ENCODE data around the gene PADI6. TPM values are rescaled to one million over a fixed set of nuclear protein-coding genes. Genes with fewer than 3 reads are reported as not detected.

The PADI6 gene
- total RNA-seq, 1 experiment from 2014 or later: not detected

GRCh38 chr1:17359808-17360207, 12.2 kb upstream of the PADI6 start:
- peaks cover 4% of the 10 kb centered on the region for H3K36me3 Mint-ChIP-seq (ENCODE audit: insufficient read depth, unreplicated experiment)
- H3K27ac Mint-ChIP-seq (ENCODE audit: low read depth, unreplicated experiment): no peak overlapping the region
- no peak overlapping the region for H3K4me3 Mint-ChIP-seq (ENCODE audit: unreplicated experiment)
- no peak for TF ChIP-seq CTCF (IDR thresholded peaks at IDR 0.05; ENCODE audit: unreplicated experiment)
- H3K9me3 Mint-ChIP-seq (ENCODE audit: unreplicated experiment): no peaks in the 10 kb centered on the region
- no TSS peak for BruUV-seq (replicated peaks)
- ChIA-PET CTCF (no interaction called here), POLR2A (interaction anchor here (1.0 kb wide), 1 partner anchor 17 kb away, joined by 3 read pairs; no protein-coding TSS in a partner anchor)
- H3K27me3 Mint-ChIP-seq (ENCODE audit: insufficient read depth, unreplicated experiment): no peaks in the 10 kb centered on the region
- H3K4me1 Mint-ChIP-seq (ENCODE audit: insufficient read depth, unreplicated experiment): no peaks in the 10 kb centered on the region
- intact Hi-C loops (cut with micrococcal nuclease): no loop called here
- no peak for DNase-seq (ENCODE audit: unreplicated experiment)

- ChIA-PET CTCF (no interaction called here), POLR2A (interaction anchor here (1.0 kb wide), 1 partner anchor 17 kb away, joined by 3 read pairs; no protein-coding TSS in a partner anchor)
- intact Hi-C loops (cut with micrococcal nuclease): no loop called here
- no peak for DNase-seq (ENCODE audit: unreplicated experiment)
- TF ChIP-seq CTCF (IDR thresholded peaks at IDR 0.05; ENCODE audit: unreplicated experiment): no peak
- H3K4me1 Mint-ChIP-seq (ENCODE audit: insufficient read depth, unreplicated experiment): no peaks in the 10 kb centered on the region
- H3K9me3 Mint-ChIP-seq (ENCODE audit: unreplicated experiment): no peaks in the 10 kb centered on the region
- H3K27ac Mint-ChIP-seq (ENCODE audit: low read depth, unreplicated experiment): no peak overlapping the region
- peaks cover 4% of the 10 kb centered on the region for H3K36me3 Mint-ChIP-seq (ENCODE audit: insufficient read depth, unreplicated experiment)
- no peak overlapping the region for H3K4me3 Mint-ChIP-seq (ENCODE audit: unreplicated experiment)
- H3K27me3 Mint-ChIP-seq (ENCODE audit: insufficient read depth, unreplicated experiment): no peaks in the 10 kb centered on the region
- BruUV-seq (replicated peaks): no TSS peak
Measured at GRCh38 chr1:17360272-17360956, 11.6 kb upstream of the PADI6 start.

- no TSS peak for BruUV-seq (replicated peaks)
- intact Hi-C loops (cut with micrococcal nuclease): no loop called here
- no peaks in the 10 kb centered on the region for H3K4me1 Mint-ChIP-seq (ENCODE audit: insufficient read depth, unreplicated experiment)
- H3K9me3 Mint-ChIP-seq (ENCODE audit: unreplicated experiment): no peaks in the 10 kb centered on the region
- no peak overlapping the region for H3K4me3 Mint-ChIP-seq (ENCODE audit: unreplicated experiment)
- no peak for TF ChIP-seq CTCF (IDR thresholded peaks at IDR 0.05; ENCODE audit: unreplicated experiment)
- no peak overlapping the region for H3K27ac Mint-ChIP-seq (ENCODE audit: low read depth, unreplicated experiment)
- ChIA-PET POLR2A (no interaction called here), CTCF (interaction anchor here (1.2 to 1.3 kb wide), 2 partner anchors 12 to 25 kb away, joined by 3 read pairs; no protein-coding TSS in a partner anchor)
- DNase-seq (ENCODE audit: unreplicated experiment): no peak
- H3K36me3 Mint-ChIP-seq (ENCODE audit: insufficient read depth, unreplicated experiment): no peaks in the 10 kb centered on the region
- no peaks in the 10 kb centered on the region for H3K27me3 Mint-ChIP-seq (ENCODE audit: insufficient read depth, unreplicated experiment)
Measured at GRCh38 chr1:17361687-17362086, 10.3 kb upstream of the PADI6 start.

- no peak overlapping the region for H3K27ac Mint-ChIP-seq (ENCODE audit: low read depth, unreplicated experiment)
- H3K36me3 Mint-ChIP-seq (ENCODE audit: insufficient read depth, unreplicated experiment): no peaks in the 10 kb centered on the region
- no peaks in the 10 kb centered on the region for H3K27me3 Mint-ChIP-seq (ENCODE audit: insufficient read depth, unreplicated experiment)
- POLR2A ChIA-PET: no interaction called here
- H3K4me1 Mint-ChIP-seq (ENCODE audit: insufficient read depth, unreplicated experiment): no peaks in the 10 kb centered on the region
- CTCF ChIA-PET: no interaction called here
- no peak overlapping the region for H3K4me3 Mint-ChIP-seq (ENCODE audit: unreplicated experiment)
- BruUV-seq (replicated peaks): no TSS peak
- TF ChIP-seq CTCF (IDR thresholded peaks at IDR 0.05; ENCODE audit: unreplicated experiment): no peak
- intact Hi-C loops (cut with micrococcal nuclease): no loop called here
- no peak for DNase-seq (ENCODE audit: unreplicated experiment)
- no peaks in the 10 kb centered on the region for H3K9me3 Mint-ChIP-seq (ENCODE audit: unreplicated experiment)
Measured at GRCh38 chr1:17363351-17363750, 8.6 kb upstream of the PADI6 start.
